ENCODE results near the gene KLK6. TPM values are rescaled to one million over a fixed set of nuclear protein-coding genes. Genes with fewer than 3 reads are reported as not detected.

KLK6 gene
- total RNA-seq, 1 donor from 2014 or later: 2.5 TPM

- peaks cover 79% of the 10 kb centered on the region for H3K27me3 Mint-ChIP-seq (ENCODE audit: low read depth)
Observed at GRCh38 chr19:51012661-51013190, 43.3 kb upstream of the KLK6 start.

GRCh38 chr19:51010066-51010795, 40.8 kb upstream of the KLK6 start:
- Mint-ChIP-seq H3K9me3 (no peaks in the 10 kb centered on the region), H3K4me1 (no peaks in the 10 kb centered on the region), H3K36me3 (ENCODE audit: low read depth) (no peaks in the 10 kb centered on the region), H3K4me3 (no peak overlapping the region), H3K27me3 (ENCODE audit: low read depth) (peaks cover 78% of the 10 kb centered on the region), H3K27ac (ENCODE audit: unreplicated experiment) (no peak overlapping the region)
- no peak for TF ChIP-seq CTCF (conservative IDR thresholded peaks at IDR 0.05)
- no peak for DNase-seq (ENCODE audit: low read depth, low spot score)

More at GRCh38 chr19:51012661-51013190, 43.3 kb upstream of the KLK6 start:
- H3K4me1 Mint-ChIP-seq: peaks cover 5% of the 10 kb centered on the region
- H3K4me3 Mint-ChIP-seq: no peak overlapping the region
- H3K9me3 Mint-ChIP-seq: no peaks in the 10 kb centered on the region
- H3K27ac Mint-ChIP-seq (ENCODE audit: unreplicated experiment): no peak overlapping the region
- no peak for TF ChIP-seq CTCF (conservative IDR thresholded peaks at IDR 0.05)
- no peaks in the 10 kb centered on the region for H3K36me3 Mint-ChIP-seq (ENCODE audit: low read depth)
- no peak for DNase-seq (ENCODE audit: low read depth, low spot score)

GRCh38 chr19:51009061-51009891, 39.9 kb upstream of the KLK6 start:
- Mint-ChIP-seq H3K27me3 (ENCODE audit: low read depth) (peaks cover 78% of the 10 kb centered on the region), H3K4me3 (no peak overlapping the region), H3K4me1 (no peaks in the 10 kb centered on the region), H3K27ac (ENCODE audit: unreplicated experiment) (no peak overlapping the region), H3K36me3 (ENCODE audit: low read depth) (no peaks in the 10 kb centered on the region), H3K9me3 (no peaks in the 10 kb centered on the region)
- no peak for TF ChIP-seq CTCF (conservative IDR thresholded peaks at IDR 0.05)
- DNase-seq (ENCODE audit: low read depth, low spot score): no peak

GRCh38 chr19:51007488-51007887, 38.1 kb upstream of the KLK6 start:
- peaks cover 74% of the 10 kb centered on the region for H3K27me3 Mint-ChIP-seq (ENCODE audit: low read depth)
- no peaks in the 10 kb centered on the region for H3K36me3 Mint-ChIP-seq (ENCODE audit: low read depth)
- no peak for TF ChIP-seq CTCF (conservative IDR thresholded peaks at IDR 0.05)
- H3K27ac Mint-ChIP-seq (ENCODE audit: unreplicated experiment): no peak overlapping the region
- no peak for DNase-seq (ENCODE audit: low read depth, low spot score)
- no peaks in the 10 kb centered on the region for H3K4me1 Mint-ChIP-seq
- no peaks in the 10 kb centered on the region for H3K9me3 Mint-ChIP-seq
- H3K4me3 Mint-ChIP-seq: no peak overlapping the region

- DNase-seq (ENCODE audit: low read depth, low spot score): no peak
- Mint-ChIP-seq H3K36me3 (ENCODE audit: low read depth) (no peaks in the 10 kb centered on the region), H3K27ac (ENCODE audit: unreplicated experiment) (no peak overlapping the region)
Observed at GRCh38 chr19:51006406-51006805, 37.0 kb upstream of the KLK6 start.

More at GRCh38 chr19:51006406-51006805, 37.0 kb upstream of the KLK6 start:
- Mint-ChIP-seq H3K27me3 (ENCODE audit: low read depth) (peaks cover 81% of the 10 kb centered on the region), H3K9me3 (no peaks in the 10 kb centered on the region), H3K4me1 (no peaks in the 10 kb centered on the region), H3K4me3 (no peak overlapping the region)
- TF ChIP-seq CTCF (conservative IDR thresholded peaks at IDR 0.05): no peak
